SK-N-DZ (cell line): ENCODE data around the gene MAN2A2. TPM values are rescaled to one million over a fixed set of nuclear protein-coding genes. Genes with fewer than 3 reads are reported as not detected.

ENCODE experiments used
- DNase-seq: peaks from one replicate; pipeline ENCODE4 v3.0.0-alpha.2; 2015; ENCODE audit warnings: low spot score
- polyA plus RNA-seq, 2 experiments: library from polyadenylated mRNA; depleted of rRNA; stranded (reverse); fragments of >200 nt; gene quantifications; 2 replicates each; pipeline ENCODE4 v1.2.3, GENCODE V29; 2014

MAN2A2 gene
- 8.3 and 8.6 TPM in 2 replicates for polyA plus RNA-seq (2014; cell fraction: cytosol; rRNA removed)
- polyA plus RNA-seq (2014; cell fraction: nucleus; rRNA removed) = 88.2 and 151 TPM in 2 replicates

GRCh38 chr15:90902840-90903732 lies at the start of gene MAN2A2:
TSS of gene MAN2A2 (plus strand) at chr15:90903302. CDS start at chr15:90904208, 906 bp downstream.
- peak; percentile 51 for DNase-seq

GRCh38 chr15:90855139-90855538 lies 48.0 kb upstream of the MAN2A2 start:
- no peak for DNase-seq

DNA sequence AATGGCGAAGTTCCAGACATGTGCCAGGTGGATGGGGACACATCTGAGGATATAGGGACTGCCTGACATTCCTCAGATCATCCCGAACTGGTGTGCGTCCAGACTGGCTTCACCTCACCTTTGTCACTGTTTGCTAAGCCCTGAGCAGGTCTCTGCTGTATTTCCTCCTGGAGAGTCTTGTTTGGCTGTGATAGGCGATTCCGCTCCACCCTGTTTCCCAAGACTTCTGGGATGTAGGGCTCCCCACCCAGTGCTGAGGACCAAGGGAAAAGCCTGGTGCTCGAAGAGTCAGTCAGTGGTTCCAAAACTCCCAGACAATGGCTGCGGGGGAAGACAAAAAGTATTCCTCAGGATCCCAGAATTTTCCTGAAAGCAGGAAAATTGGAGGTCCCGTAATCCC lies 45.8 kb upstream of the MAN2A2 start:
- no peak for DNase-seq

GRCh38 chr15:90857883-90858443 lies 45.1 kb upstream of the MAN2A2 start:
- DNase-seq = no peak

DNA sequence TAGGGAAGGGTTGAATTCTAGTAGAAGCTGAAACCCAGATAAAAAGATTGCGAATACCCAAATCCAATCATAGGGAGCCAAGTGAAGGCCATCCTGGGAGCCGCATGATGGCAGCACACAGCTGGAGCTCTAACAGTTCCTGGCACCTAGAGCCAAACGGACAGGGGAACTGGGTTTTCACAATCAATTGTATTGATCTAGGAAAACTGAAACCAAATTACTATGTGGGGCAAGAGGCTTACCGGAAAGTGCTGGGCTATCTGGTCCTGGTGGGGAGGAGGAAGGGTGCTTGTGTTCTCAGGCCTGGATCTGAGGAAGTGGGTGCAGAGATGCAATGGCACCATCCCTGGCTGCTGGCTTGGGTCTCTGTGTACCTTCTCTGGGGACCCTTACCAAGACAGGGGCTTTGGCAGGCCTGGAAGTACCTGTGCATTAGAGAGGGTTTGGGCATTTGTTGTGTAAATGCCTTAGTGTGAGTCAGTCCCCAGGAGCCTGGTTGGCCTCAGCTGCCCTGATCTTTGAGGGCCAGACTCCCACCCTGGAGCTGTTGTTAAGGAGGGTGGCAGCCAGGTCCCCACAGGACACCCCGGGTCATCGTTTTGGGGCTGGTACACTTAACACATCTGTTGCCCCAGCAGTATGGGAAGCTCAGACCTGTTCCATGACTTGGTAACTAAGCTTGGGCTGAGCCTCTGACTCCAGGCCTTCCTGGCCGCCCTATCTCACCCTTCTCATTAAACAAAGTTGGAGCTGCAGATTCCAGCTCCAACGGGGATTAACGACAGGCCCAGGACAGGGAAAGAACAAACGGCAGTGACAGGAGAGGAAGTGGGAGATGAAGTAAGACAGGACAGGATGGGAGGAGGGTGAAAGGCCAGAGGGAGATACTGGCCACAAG lies 43.6 kb upstream of the MAN2A2 start:
- no peak for DNase-seq

- no peak for DNase-seq
These were observed 42.7 kb upstream of the MAN2A2 start for GRCh38 chr15:90860450-90860849.

DNA sequence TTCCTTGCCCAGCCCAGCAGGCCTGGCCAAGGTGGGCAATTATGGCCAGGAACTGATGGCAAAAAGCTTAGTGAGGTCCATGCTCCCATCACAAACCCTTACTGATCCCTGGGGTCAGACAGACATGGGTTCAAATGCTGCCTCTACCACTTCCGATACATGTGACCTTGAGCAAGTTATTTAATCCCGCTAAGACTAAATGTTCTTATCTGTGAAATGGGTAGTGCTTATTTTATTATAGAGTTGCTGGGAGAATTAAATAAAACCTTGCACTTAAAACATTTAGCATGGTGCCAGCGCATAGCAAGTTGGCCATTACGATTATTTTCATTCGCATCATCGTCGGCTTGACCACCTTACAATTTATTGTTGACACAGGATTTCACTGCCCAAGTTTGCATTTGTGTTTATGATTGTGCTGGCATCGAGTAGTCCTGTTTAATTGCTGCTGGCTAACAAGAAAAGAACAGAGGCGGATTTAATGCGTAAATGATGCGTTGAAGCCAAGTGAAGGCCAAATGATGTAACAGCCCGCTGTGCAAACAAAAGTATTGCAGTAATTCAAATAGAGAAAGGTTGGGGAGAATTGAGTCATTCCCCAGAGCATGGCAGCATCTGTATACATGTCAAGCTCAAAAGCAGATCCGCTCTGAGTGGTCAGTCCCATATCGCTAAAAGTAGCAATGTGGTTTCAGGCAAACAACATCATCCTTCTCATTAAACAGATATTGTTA lies 42.0 kb upstream of the MAN2A2 start:
- DNase-seq = no peak

DNA sequence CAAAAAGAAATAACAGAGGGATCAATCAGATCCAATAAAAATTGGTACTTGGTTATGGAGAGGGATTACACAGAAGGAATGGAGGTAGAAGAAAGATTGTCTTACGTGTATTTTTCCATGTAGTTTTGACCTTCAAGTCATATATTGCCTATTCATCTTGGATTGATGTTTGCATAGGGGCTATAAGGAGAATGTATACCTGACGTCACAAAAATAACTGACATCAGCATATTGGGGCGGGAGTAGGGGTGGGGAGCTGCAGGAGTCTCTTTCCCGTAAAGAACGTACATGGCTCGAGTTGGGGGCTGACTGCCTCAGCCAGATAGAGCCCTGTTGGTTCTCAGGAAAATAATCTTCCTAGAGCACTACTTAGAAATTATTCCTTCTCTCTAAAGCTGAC lies 40.6 kb upstream of the MAN2A2 start:
- no peak for DNase-seq

DNA sequence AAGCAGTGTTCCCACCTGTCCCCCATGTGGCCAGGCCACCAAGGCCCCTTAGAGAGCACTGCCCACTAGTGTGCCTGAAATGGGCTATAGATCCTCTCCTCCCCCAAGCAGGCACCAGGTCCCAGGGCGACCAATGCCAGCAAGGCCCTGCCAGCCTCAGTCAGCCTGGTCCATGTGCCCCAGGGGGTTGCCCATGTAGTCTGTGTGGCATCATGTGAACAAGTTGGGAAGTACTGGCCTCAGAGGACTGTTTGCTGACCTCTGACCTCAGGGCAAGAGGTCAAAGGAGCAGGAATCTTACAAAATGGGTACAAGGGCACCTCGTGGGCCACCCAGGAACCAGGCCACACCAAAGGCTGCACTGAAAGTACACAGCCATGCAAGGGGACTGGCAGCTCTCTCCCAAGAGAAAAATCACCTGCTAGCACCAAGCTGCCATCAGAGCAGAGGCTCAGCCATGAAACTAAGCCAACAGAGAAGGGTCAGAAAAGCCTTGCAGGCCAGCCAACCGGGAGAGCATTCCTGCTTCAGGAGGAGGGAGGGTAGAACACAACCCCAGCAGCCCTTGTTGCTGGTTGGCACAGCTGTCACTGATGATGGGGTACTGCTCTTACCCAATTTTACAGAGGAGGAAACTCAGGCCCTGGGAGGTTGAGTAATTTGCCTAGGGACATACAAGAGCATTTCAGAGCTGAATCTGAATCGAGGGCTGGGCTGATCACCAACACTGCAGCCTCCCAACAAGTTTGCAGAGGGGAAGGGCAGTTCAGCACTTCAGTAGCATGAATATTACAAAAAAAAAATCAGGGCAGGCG lies 39.9 kb upstream of the MAN2A2 start:
- DNase-seq = no peak

DNA sequence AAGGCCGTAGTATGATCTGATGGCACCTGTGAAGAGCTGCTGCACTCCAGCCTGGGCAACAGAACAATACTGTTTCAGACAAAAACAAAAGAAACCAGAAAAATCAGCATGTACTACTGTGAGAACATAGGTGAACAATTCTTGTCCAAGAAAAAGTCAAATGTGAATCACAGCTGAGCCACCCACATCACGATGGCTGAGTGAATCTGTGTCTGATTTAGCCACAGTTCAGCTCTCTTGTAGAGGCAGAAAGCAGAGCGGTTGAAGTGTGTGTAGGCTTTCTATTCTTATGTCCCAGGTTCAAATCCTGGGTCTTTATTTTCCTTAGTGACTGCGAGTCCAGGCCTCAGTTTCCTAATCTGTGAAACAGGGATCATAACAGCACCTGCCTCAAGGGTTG lies 39.1 kb upstream of the MAN2A2 start:
- DNase-seq = no peak

- no peak for DNase-seq
These were observed 38.6 kb upstream of the MAN2A2 start for GRCh38 chr15:90864507-90864906.

DNA sequence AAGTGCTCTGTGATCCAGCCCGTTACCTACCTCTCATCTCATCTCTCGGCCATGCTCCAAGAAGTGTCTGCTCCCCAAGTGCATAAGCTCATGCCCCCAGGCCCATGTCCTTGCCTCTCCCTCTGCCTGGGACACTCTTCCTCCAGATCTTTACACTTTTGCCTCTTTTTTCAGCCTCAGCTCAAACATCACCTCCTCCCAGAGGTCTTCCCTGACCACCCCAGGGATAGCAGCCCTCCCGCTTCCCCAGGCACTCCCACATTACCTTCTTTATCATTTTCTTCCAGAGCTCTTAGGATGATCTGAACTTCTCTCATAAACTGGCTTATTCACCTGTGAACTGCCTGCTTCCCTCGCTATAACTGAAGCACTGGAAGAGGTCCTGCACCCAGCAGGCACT lies 37.4 kb upstream of the MAN2A2 start:
- no peak for DNase-seq

DNA sequence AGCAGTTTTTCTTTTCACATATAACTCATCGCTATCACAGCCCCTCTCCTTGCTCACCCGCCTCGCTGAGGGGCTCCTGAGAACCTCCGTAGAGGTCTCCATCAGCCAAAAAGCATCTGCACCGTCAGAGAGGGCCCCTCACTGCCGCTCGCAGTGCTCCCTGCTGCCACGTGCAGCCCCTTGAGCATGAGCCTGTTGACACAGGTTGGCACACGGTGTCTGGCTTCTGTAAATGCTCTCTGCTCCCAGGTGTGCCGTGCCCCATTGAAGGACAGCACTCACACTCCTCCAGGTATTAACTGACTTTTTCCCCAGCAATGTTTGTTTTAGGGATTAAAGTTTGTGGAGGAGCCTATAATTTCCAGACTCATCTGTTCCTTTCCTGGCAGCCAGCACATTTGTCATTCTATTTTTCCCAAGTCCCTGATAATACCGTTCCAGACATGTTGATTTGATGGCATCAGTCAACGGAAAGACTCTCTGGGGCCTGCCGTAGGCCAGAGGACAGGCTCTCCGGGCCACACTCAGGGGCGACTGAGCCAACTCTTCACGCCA lies 36.9 kb upstream of the MAN2A2 start:
- DNase-seq = no peak

DNA sequence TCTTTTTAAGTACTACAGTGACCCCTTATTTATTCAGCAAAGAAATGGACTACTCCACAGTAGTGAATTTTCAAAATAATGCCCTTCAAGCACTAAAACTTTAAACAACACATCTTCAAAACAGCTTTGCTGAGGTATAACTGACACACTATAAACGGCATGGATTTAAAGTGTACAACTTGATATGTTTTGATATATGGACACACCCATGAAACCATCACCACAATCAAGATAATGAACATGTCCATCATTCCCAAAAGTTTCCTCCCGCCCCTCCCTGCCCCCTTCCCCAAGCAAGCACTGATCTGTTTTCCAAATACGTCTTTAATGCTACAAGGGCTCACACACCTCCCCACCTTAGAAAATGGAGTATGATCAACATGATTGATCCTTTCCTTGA lies 36.3 kb upstream of the MAN2A2 start:
- no peak for DNase-seq

GRCh38 chr15:90868261-90868689 lies 34.8 kb upstream of the MAN2A2 start, which contains the start of gene FURIN:
TSS of gene FURIN (plus strand) at chr15:90868588. CDS start at chr15:90875741, 7,153 bp downstream.
- DNase-seq = no peak

DNA sequence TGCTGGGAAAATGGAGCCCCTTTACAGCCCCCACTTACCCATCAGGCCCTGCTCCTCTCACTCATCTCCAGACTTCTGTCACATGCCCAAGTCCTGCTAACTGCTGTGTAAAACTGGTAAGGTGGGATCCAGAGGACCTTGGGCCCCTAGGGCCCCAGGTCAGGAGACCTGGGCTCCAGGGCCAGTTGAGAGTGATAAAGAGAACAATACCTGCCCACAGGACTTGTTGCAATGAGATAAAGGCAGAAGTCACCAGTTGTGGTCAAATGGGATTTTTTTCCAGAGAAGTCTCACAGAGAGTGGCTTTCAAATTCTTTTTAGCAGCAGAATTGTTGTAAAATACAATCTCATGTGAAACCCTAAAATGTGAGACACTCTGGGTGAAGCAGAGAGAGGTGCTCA lies 34.0 kb upstream of the MAN2A2 start:
- DNase-seq = no peak

DNA sequence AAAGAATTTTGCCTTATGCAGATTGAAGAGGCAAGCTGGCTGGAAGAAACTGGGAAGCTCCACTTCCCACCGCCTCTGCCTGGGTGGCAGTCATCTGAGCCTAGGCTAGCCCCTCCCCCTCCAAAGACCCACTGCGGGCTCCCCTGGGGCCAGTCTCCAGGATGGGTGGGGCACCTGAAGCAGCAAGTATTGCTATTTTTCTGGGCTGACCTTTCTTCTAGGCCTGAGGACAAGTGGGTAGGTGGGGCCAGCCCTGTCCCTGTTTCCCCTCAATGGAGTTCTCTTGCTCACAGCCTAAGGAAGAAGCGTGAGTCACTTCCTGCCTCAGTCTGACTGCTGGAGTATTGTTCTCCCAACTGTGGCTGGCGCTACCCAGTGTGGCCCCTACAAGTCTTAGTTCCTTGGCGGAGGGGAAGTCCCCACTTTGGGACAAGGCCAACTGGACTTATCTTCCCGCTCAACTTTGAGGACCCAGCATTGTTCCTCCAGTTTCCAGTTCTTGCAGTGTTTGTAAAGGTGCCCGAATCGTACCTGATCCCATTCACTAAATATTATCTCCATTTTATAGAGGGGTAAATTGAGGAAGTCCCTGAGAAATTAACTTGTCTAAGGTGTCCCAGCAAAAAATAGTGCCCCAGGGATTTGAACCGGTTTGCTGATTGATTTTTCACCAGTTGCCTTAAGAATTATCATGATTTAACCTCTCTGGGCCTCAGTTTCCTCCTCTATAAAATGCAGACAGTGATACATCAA lies 33.3 kb upstream of the MAN2A2 start:
- no peak for DNase-seq

DNA sequence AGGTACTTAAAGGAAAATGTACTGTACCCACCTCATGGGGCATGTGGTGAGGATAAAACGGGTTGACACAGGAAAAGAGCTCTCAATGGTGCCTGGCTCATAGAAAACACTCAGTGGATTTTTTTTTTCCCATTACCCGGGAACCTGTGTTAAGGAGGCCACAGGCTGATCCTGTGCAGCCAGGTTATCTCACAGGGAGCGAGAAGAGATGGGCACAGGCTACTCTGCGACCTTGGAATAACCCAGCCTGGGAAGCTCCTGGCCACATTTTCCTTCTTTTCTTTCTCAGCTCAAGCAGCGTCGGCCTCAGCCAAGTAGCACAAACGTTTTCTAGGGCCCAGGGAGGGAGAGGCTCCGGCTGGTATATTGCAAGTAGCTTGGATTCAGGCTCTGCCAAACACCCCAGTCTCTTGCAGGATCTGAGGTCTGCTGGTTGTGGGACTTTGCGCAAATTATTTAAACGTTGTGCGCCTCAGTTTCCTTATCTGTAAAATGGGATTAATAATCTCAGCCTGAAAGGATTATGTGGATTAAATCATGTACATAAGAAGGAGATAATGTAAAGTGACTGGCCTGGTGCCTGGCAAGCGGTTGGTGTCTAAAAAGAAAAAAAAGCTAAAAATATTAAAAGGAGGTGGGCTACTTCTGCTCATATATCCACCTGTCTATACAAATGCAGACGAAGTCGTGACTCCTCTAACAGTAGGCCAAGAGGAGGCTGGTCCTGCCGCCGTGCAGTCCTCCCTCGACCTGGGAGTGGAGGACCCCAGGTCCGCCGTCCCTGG lies 32.6 kb upstream of the MAN2A2 start:
- no peak for DNase-seq
